ENCODE results near the gene ZBTB17.
"Not testable (repeated sequence)": the region's sequence is repeated elsewhere in the genome, so short reads cannot be mapped to it uniquely, and the experiment has no call there.

Gene ZBTB17

GRCh38 chr1:15935056-15935950 lies 40.6 kb downstream of the ZBTB17 start:
- DNase-seq (ENCODE audit: low spot score), result no peak

GRCh38 chr1:15934211-15935055 lies 41.5 kb downstream of the ZBTB17 start:
- no peak for DNase-seq (ENCODE audit: low spot score)

DNA sequence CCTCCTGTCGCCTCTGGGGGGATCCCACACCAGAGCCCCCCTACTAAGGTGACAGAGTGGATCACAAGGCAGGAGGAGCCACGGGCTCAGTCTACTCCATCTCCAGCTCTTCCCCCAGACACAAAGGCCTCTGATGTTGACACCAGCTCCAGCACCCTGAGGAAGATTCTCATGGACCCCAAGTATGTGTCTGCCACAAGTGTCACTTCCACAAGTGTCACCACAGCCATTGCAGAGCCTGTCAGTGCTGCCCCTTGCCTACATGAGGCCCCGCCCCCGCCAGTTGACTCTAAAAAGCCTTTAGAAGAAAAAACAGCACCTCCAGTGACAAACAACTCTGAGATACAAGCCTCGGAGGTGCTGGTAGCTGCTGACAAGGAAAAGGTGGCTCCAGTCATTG lies 42.2 kb downstream of the ZBTB17 start:
- no peak for DNase-seq (ENCODE audit: low spot score)

DNA sequence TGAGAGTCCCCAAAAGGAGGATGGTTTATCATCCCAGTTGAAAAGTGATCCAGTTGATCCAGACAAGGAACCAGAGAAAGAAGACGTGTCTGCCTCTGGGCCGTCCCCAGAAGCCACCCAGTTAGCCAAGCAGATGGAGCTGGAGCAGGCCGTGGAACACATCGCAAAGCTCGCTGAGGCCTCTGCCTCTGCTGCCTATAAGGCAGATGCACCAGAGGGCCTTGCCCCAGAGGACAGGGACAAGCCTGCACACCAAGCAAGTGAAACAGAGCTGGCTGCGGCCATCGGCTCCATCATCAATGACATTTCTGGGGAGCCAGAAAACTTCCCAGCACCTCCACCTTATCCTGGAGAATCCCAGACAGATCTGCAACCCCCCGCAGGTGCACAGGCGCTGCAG lies 43.3 kb downstream of the ZBTB17 start:
- no peak for DNase-seq (ENCODE audit: low spot score)

DNA sequence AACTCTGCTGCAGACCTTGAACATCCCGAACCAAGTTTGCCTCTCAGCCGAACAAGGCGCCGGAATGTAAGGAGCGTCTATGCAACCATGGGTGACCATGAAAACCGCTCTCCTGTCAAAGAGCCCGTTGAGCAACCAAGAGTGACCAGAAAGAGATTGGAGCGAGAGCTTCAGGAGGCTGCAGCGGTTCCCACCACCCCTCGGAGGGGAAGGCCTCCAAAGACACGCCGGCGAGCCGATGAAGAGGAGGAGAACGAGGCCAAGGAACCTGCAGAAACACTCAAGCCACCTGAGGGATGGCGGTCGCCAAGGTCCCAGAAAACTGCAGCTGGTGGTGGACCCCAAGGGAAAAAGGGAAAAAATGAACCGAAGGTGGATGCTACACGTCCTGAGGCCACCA lies 44.0 kb downstream of the ZBTB17 start:
- no peak for DNase-seq (ENCODE audit: low spot score)

DNA sequence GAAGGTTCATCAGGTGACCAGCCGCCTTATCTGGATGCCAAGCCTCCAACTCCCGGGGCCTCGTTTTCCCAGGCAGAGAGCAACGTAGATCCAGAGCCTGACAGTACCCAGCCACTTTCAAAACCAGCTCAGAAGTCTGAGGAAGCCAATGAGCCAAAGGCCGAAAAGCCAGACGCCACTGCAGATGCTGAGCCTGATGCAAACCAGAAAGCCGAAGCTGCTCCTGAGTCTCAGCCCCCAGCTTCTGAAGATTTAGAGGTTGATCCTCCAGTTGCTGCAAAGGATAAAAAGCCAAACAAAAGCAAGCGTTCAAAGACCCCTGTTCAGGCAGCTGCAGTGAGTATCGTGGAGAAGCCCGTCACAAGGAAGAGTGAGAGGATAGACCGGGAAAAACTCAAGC lies 44.5 kb downstream of the ZBTB17 start:
- DNase-seq (ENCODE audit: low spot score), result no peak

- no peak for DNase-seq (ENCODE audit: low spot score)
Measured at GRCh38 chr1:15928971-15929965, 46.6 kb downstream of the ZBTB17 start.

DNA sequence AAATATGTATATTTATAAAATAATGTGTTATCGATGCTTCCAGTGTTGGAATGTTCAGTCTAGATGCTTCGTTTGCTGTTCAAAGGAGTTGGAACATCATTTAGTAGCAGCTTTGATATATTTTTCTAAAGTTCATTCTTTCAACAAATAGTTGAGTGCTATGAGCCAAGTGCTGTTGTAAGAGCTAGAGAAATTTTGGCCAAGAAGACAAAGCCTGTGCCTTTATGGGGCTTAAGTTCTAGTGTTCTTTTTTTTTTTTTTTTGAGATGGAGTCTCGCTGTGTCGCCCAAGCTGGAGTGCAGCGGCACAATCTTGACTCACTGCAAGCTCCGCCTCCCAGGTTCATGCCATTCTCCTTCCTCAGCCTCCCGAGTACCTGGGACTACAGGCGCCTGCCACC lies 49.5 kb downstream of the ZBTB17 start:
- not testable (repeated sequence) for DNase-seq (ENCODE audit: low spot score)

- peak; percentile 18 for DNase-seq (ENCODE audit: low spot score)
Measured at GRCh38 chr1:15923241-15923640, 52.7 kb downstream of the ZBTB17 start.

- DNase-seq (ENCODE audit: low spot score), result peak; percentile 58
Measured at GRCh38 chr1:15918962-15919715, 56.8 kb downstream of the ZBTB17 start.

GRCh38 chr1:15916916-15917315 lies 59.0 kb downstream of the ZBTB17 start:
- DNase-seq (ENCODE audit: low spot score), result no peak

DNA sequence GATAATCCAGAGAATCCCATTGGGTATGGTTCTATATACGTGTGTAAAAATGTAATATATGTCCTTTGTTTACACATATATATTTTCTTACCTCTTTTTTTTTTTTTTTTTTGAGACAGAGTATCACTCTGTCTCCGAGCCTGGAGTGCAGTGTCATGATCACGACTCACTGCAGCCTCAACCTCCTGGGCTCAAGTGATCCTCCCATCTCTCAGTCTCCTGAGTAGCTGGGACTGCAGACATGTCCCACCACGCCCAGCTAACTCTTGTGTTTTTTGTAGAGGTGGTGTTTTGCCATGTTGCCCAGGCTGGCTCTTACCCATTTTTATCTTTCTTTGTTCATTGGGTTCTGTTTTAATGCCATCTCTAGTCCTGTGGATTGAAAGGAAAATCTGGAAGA lies 59.5 kb downstream of the ZBTB17 start:
- no peak for DNase-seq (ENCODE audit: low spot score)

GRCh38 chr1:15915991-15916390 lies 59.9 kb downstream of the ZBTB17 start:
- no peak for DNase-seq (ENCODE audit: low spot score)

DNA sequence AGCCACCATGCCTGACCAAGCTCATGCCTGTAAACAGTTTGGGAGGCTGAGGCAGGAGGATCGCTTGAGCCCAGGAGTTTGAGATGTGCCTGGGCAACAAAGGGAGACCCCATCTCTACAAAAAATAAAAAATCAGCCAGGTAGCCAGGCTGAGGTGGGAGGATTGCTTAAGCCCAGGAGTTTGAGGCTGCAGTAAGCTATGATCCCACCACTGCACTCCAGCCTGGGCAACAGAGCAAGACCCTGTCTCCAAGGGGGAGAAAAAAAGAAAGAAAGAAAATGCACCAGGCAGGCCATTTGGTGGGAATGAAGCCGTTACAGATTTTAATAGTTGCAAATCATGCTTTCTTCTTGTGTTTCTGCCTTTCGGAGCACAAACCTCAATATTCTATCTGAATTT lies 62.3 kb downstream of the ZBTB17 start:
- not testable (repeated sequence) for DNase-seq (ENCODE audit: low spot score)

GRCh38 chr1:15911927-15912326 lies 64.0 kb downstream of the ZBTB17 start:
- DNase-seq (ENCODE audit: low spot score), result no peak

DNA sequence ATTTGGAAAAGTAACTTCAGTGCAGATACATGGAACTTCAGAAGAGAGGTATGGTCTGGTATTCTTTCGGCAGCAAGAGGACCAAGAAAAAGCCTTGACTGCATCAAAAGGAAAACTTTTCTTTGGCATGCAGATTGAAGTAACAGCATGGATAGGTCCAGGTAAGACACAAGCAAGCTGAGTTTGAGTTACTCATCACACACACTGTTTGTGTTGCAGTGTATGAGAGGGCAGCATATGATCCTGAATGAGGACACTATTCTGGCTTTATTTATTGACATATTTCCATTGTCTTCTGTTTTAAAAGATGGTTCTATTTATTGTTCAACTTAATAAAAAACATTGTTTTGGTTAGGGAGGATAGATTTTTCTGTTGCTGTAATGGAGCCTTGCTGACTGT lies 64.8 kb downstream of the ZBTB17 start:
- no peak for DNase-seq (ENCODE audit: low spot score)

DNA sequence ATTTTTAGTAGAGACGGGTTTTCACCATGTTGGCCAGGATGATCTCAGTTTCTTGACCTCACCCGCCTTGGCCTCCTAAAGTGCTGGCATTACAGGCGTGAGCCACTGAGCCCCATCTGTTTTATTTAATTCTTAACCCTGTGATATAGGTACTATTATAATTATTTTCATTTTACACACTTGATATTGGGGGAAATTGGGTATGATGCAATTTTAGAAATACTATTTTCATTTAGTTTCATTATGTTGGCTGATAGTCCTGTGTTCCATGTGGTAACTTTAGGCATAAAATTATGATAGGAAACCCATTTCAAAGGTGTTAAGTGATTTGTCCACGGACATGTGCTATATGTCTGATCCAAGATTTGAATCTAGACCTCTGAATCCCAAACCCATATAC lies 67.3 kb downstream of the ZBTB17 start:
- no peak for DNase-seq (ENCODE audit: low spot score)

DNA sequence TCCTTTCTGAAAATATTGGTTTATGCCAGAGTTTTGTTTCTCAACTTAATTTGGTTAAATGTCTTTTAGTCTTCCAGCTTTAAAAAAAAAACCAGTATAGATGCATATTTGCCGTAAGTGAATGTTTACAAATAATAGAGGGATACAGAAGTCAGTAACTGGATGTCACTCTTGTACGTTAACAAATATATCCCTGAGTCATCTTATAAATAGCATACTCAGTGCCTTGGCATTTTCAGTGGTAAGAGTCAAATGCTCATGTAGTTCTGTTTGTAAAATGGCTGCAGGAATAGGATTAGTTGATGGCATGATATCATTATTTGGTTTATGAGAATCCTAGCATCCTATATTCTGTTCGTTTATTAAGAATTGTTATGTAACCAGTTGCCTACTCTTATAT lies 73.0 kb downstream of the ZBTB17 start:
- no peak for DNase-seq (ENCODE audit: low spot score)

GRCh38 chr1:15900662-15901279 lies 75.1 kb downstream of the ZBTB17 start:
- no peak for DNase-seq (ENCODE audit: low spot score)

DNA sequence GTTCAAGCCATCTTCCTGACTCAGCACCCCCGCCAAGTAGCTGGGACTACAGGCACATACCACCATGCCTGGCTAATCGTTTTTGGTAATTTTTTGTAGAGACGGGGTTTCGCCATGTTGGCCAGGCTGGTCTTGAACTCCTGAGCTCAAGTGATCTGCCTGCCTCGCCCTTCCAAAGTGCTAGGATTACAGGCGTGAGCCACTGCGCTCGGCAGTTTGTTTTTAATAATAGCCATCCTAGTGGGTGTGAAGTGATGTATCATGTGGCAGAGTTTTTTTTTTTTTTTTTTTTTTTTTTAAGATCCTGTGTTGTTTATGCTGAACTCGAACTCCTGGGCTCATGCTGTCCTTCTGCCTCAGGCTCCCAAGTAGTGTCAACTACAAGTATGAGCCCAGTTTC lies 76.6 kb downstream of the ZBTB17 start:
- DNase-seq (ENCODE audit: low spot score), result no peak

Measured in SW480 (cell line).